Camera-type eye (tissue), 1 donor: ENCODE measurements around the gene NUP160. TPM values are rescaled to one million over a fixed set of nuclear protein-coding genes. Genes with fewer than 3 reads are reported as not detected.

ENCODE experiments used
- total RNA-seq: library from RNA; depleted of rRNA; stranded (reverse); fragments of >200 nt; gene quantifications from one replicate; pipeline ENCODE4 v1.2.3, GENCODE V29; 2014

NUP160 gene, protein sequence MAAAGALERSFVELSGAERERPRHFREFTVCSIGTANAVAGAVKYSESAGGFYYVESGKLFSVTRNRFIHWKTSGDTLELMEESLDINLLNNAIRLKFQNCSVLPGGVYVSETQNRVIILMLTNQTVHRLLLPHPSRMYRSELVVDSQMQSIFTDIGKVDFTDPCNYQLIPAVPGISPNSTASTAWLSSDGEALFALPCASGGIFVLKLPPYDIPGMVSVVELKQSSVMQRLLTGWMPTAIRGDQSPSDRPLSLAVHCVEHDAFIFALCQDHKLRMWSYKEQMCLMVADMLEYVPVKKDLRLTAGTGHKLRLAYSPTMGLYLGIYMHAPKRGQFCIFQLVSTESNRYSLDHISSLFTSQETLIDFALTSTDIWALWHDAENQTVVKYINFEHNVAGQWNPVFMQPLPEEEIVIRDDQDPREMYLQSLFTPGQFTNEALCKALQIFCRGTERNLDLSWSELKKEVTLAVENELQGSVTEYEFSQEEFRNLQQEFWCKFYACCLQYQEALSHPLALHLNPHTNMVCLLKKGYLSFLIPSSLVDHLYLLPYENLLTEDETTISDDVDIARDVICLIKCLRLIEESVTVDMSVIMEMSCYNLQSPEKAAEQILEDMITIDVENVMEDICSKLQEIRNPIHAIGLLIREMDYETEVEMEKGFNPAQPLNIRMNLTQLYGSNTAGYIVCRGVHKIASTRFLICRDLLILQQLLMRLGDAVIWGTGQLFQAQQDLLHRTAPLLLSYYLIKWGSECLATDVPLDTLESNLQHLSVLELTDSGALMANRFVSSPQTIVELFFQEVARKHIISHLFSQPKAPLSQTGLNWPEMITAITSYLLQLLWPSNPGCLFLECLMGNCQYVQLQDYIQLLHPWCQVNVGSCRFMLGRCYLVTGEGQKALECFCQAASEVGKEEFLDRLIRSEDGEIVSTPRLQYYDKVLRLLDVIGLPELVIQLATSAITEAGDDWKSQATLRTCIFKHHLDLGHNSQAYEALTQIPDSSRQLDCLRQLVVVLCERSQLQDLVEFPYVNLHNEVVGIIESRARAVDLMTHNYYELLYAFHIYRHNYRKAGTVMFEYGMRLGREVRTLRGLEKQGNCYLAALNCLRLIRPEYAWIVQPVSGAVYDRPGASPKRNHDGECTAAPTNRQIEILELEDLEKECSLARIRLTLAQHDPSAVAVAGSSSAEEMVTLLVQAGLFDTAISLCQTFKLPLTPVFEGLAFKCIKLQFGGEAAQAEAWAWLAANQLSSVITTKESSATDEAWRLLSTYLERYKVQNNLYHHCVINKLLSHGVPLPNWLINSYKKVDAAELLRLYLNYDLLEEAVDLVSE (N-terminal part only)
- 83.0 TPM for total RNA-seq

DNA sequence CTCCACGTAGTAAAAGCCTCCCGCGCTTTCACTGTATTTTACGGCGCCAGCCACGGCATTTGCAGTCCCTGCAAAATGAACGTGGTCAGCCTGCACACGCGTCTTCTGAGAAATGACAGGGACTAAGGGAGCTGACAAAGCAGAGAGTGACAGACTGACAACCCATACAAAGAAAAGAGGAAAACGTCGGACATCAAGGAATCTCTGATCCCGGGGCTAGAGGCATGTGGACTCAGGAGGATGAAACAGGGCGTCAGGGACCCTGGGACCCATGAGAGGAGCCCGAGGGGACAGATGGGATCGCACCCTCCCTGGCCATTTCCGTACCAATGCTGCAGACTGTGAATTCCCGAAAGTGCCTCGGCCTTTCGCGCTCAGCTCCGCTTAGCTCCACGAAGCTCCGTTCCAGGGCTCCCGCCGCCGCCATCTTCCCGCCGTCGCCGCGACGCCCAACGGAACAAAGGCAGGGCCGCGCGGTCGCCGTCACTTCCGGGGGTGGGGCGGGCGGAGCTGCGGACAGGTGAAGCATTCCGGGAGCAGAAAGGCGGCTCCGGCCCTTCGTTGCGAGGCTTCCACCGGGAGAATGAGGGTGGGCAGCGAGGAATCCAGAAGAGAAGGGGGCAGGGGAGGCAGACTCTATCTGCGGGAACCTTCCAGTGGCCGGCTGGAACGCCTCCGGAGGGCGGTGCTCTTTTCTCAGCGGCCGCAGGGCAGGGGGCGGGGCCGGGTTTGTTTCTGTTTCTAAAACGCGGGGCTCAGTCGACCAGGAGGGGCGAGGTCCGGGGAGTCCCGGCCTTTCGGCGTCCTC lies at the start of gene NUP160:
TSS of gene NUP160 (minus strand) at position 459 of the 808 bp plus-strand sequence. CDS start at position 427, 32 bp downstream.

Other genes starting within 250 kb of the NUP160 start
- 48.7 TPM for gene MTCH2, start 205.8 kb downstream of the NUP160 start, total RNA-seq
- 4.2 TPM for gene AGBL2, start 133.0 kb downstream of the NUP160 start, total RNA-seq
- 211 TPM for gene FNBP4, start 81.0 kb downstream of the NUP160 start, total RNA-seq
- 24.4 TPM for gene PTPRJ, start 132.2 kb upstream of the NUP160 start, total RNA-seq